Urothelium cell line (cell line): ENCODE data around the gene LILRA2.
"Not testable (repeated sequence)": the region's sequence is repeated elsewhere in the genome, so short reads cannot be mapped to it uniquely, and the experiment has no call there.

Experiments
- DNase-seq: peaks from one replicate; pipeline ENCODE4 v3.0.0; 2011; ENCODE audit warnings: low spot score, mixed read lengths
- FAIRE-seq: peaks from 2 replicates; lab custom pipeline; 2011; peaks lifted over from hg19 to GRCh38; lab: Jason Lieb, UNC

LILRA2 gene

DNA sequence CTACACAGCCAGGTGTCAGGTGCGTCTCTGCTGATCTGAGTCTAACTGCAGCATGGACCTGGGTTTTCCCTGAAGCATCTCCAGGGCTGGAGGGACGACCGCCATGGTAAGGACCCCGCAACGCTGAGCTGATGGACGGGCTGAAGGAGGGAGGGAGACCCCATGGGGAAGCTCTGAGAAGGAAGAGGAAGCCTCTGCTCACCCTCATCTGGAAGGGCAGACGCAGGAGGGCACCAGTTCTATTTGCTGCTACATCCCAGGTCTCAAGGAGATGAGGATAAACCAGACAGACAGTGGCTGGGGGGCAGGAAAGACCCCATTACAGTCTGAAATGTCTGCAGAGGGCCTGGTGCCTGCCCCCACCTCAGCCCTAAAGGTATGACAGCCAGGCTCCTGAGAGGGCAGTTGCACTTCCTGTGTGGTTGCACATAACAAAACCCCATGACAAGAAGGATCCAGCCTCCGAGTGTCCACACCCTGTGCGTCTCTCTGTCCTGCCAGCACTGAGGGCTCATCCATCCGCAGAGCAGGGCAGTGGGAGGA, at the start of gene LILRA2:
LILRA2 (plus strand) TSS at position 461 of the 543 bp plus-strand sequence. CDS start 89 bp downstream, outside the sequence.
- no peak for FAIRE-seq
- DNase-seq = no peak

DNA sequence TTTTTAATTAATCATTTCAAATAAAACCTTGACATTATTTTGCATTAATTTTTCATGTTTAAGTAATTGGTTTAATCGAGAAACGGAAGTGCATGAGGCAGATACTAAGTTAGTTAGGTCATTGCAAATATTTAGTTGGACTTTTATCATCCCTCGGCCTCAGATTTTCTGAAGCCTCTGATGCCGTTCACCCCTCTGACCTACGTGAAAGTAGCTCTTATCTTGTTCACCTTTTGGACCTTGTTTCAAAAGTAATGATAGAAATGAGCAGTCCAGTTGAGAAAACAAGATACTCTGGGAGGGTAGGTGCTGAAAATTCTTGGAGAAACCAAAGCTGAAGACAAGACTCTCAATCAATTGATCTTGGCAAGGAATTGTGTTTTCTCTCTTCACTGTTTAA, 48.0 kb upstream of the LILRA2 start:
- DNase-seq (no peak), FAIRE-seq (no peak)

DNA sequence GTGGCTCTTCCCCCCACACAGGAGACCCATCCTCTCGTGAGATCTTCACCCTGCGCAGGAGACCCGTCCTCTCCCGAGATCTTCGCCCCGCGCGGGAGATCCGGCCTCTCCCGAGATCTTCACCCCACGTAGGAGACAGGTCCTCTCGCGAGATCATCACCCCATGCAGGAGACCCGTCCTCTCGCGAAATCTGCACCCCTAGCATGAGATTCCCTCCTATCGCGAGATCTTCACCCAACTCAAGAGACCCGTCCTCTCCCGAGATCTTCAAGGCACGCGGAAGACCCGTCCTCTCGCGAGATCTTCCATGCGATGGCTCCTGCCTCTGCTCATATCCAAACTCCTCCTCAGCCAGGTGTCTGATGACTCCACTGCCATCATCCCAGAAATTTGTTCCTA, 46.6 kb upstream of the LILRA2 start:
- DNase-seq (no peak), FAIRE-seq (no peak)

DNA sequence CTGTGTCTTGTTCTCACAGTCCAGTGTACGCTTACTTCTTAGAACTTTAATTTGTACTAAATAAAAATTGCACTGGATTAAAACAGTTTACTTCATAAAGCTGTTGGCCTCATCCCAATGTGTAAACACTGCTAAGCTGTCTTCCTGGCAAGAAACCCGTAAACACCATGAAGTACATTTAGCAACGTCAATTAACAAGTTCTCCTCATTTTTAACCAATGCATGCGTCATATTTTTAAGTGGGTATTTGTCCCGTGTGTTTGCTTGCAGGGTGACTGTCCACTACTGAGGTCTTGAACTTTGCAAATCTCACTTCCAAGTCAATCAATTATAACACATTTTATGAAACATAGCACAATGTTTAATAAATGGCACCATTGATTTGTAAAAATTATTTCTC, 42.7 kb upstream of the LILRA2 start:
- DNase-seq (no peak), FAIRE-seq (no peak)

DNA sequence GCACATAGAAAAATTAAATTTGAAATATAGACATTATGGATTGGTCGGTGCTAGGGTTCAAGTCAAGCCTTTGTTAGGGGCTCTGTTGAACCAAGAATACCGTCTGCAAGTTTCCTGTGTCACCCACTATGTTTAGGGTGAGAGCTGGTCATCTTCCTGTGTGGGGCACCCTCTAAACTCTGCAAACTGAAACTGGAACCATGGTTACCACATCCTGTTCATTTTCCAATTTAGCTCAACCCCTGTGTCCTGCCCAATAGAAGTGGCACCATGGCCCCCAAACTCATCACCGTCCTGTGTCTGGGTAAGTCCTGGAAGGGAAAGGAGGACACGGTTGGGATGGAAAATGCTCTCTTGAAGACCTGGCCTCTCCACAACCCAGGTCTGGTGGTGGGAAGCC, 41.1 kb upstream of the LILRA2 start:
- DNase-seq = no peak
- no peak for FAIRE-seq

GRCh38 chr19:54533476-54533875, 40.1 kb upstream of the LILRA2 start:
- DNase-seq (no peak), FAIRE-seq (no peak)

- DNase-seq = no peak
- FAIRE-seq = no peak
Observed at GRCh38 chr19:54534156-54534555, 39.4 kb upstream of the LILRA2 start.

- FAIRE-seq (no peak), DNase-seq (no peak)
Observed at GRCh38 chr19:54535601-54536000, 38.0 kb upstream of the LILRA2 start.

GRCh38 chr19:54536956-54537355, 36.6 kb upstream of the LILRA2 start:
- FAIRE-seq (no peak), DNase-seq (no peak)

- FAIRE-seq (no peak), DNase-seq (no peak)
Observed at GRCh38 chr19:54541712-54542111, 31.9 kb upstream of the LILRA2 start.

- FAIRE-seq = no peak
- no peak for DNase-seq
Observed at GRCh38 chr19:54548806-54549205, 24.8 kb upstream of the LILRA2 start.

GRCh38 chr19:54549224-54549623, 24.4 kb upstream of the LILRA2 start:
- DNase-seq = no peak
- no peak for FAIRE-seq

- FAIRE-seq (no peak), DNase-seq (no peak)
Observed at GRCh38 chr19:54551293-54551692, 22.3 kb upstream of the LILRA2 start.

DNA sequence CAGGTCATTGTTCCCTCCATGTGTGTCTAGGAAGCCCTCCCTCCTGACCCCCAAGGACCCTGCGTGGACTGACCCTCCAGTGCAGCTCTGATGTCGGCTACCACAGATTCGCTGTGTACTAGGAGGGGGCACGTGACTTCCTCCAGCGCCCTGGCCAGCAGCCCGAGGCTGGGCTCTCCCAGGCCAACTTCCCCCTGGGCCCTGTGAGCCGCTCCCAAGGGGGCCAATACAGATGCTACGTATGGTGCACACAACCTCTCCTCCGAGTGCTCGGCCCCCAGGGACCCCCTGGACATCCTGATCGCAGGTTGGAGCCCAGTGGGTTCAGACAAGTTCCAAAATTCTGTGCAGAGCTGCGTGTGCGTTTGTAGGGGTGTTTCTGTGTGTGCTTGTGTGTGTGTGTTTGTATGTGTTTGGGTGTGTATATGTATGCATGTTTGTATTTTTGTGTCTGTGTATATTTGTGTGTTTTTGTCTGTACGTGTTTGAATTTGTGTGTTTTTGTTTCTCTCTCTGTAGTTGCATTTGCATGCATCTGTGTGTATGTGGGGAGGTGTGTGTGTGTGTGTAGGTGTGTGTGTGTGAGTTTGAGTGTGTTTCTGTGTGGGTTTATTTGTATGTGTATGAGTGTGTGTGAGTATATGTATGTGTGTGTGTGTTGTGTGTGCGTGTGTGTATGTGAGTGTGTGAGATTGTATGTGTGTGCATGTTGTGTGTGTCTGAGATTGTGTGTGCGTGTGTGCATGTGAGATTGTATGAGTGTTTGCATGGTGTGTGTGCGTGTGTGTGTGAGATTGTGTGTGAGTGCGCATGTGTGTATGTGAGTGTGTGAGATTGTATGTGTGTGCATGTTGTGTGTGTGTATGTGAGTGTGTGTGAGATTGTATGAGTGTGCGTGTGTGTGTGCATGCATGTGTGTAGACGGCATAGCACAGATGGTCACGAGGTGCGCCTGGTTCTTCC, 21.4 kb upstream of the LILRA2 start:
- FAIRE-seq (no peak), DNase-seq (no peak)

DNA sequence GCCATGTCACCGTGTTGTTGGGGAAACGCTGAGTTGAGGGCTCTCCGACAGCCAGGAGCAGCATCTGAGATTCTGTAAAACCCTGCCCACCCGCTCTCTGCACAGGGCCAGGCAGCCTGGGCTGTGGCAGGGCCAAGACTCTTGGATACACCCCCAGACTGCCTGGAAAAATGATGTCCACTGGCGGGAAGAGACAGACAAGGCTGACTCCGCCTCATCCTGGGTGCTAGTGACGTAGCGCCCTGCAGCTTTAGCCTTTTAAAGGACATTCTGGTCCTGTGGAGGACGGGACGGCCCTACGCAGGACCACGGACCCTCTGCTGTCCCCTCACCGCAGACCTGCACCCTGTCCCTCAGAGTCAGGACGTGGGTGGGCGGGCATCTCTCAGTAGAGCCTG, 20.7 kb upstream of the LILRA2 start:
- no peak for DNase-seq

GRCh38 chr19:54554006-54554405, 19.6 kb upstream of the LILRA2 start:
- DNase-seq (no peak), FAIRE-seq (no peak)

More for the DNA sequence above, 20.7 kb upstream of the LILRA2 start:
- FAIRE-seq = no peak

- no peak for FAIRE-seq
- no peak for DNase-seq
Observed at GRCh38 chr19:54554896-54555295, 18.7 kb upstream of the LILRA2 start.

- no peak for DNase-seq
- FAIRE-seq = no peak
Observed at GRCh38 chr19:54556194-54556593, 17.4 kb upstream of the LILRA2 start.

GRCh38 chr19:54558339-54558738, 15.3 kb upstream of the LILRA2 start:
- FAIRE-seq = no peak
- no peak for DNase-seq

DNA sequence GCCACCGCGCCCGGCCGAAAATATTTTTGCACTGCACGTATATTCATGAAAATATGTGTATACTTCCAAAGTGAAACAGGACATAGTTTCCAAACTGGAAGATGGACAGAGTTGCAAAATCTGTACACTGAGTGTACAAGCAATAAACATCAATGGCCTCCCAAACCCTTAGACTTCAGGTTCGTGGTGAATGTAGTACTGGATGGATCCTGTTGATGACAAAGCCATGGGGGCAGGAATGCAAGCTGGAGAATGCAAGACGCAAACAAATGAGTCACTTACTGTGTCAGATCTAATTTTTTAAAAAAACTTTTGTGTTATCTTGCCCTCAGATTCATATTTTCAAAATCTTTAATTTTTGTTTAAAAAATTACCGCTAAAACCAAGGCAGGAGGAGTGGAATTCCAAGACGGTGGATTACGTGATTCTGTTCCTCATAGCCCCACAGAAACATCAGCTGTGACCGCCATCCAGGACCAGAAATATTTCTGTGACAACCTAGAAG, 12.7 kb upstream of the LILRA2 start:
- FAIRE-seq (no peak), DNase-seq (peak; percentile 39)

DNA sequence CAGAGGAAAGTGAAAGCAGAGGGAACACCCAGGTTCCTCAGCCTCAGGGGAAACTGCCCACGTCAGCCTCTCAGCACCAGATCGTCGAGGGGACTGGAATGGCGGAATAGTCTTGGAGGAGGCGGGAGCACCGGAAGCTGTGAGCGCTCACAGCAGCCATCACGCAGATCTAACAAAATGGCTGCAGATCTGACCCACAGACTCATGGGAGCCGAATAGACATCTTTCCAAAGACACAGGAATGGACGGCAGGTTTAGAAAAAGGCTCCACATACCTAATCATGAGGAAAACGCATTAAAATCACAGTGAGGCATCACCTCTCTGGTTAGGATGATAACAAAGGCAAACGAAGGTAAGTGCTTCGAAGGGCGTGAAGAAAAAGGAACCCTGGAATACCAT, 11.8 kb upstream of the LILRA2 start:
- no peak for FAIRE-seq
- DNase-seq = peak; percentile 57

- FAIRE-seq, DNase-seq: not testable (repeated sequence)
Observed at GRCh38 chr19:54563206-54563605, 10.4 kb upstream of the LILRA2 start.
